Tibial nerve (tissue), 4 donors: ENCODE measurements around the gene GGA2. TPM values are rescaled to one million over a fixed set of nuclear protein-coding genes. Genes with fewer than 3 reads are reported as not detected.
"Not testable (repeated sequence)": the region's sequence is repeated elsewhere in the genome, so short reads cannot be mapped to it uniquely, and the experiment has no call there.

Experiments
- DNase-seq, 2 donors: peaks; one replicate each; pipeline ENCODE4 v3.0.0-alpha.2; 2019; ENCODE audit warnings: low spot score in 2 of 2
- H3K27ac ChIP-seq, 4 donors: fragments of 200-600 bp; sonication (generic) in 3 of 4; one replicate each; pipeline ENCODE4 v1.5.1; 2017 to 2019; ENCODE audit warnings: mild to moderate bottlenecking in 1 of 4
- H3K27me3 ChIP-seq, 2 donors: fragments of 200-600 bp; sonication (generic) in 1 of 2; one replicate each; pipeline versions ENCODE4 v1.5.1 to v1.6.0; 2017 to 2019
- H3K36me3 ChIP-seq, 3 donors: fragments of 200-600 bp; sonication (generic); one replicate each; pipeline ENCODE4 v1.5.1; 2018 to 2019
- H3K4me1 ChIP-seq, 4 donors: fragments of 200-600 bp; sonication (generic) in 3 of 4; one replicate each; pipeline ENCODE4 v1.5.1; 2017 to 2019
- H3K4me3 ChIP-seq, 4 donors: fragments of 200-600 bp; sonication (generic) in 3 of 4; one replicate each; pipeline ENCODE4 v1.5.1; 2017 to 2019; ENCODE audit warnings: mild to moderate bottlenecking in 1 of 4, moderate library complexity in 1 of 4
- H3K9me3 ChIP-seq, 4 donors: fragments of 200-600 bp; sonication (generic) in 3 of 4; one replicate each; pipeline ENCODE4 v1.5.1; 2017 to 2019
- EP300 ChIP-seq, 2 donors: sonication (generic); formaldehyde crosslinking; IDR thresholded peaks; one replicate each; pipeline ENCODE4 v1.6.1; 2017; ENCODE audit warnings: antibody characterized with exemption in 2 of 2, mild to moderate bottlenecking in 1 of 2
- POLR2A ChIP-seq, 2 donors: fragments of 450-650 bp; IDR thresholded peaks; one replicate each; pipeline ENCODE4 v1.6.1; 2017; ENCODE audit warnings: antibody characterized with exemption in 2 of 2, mild to moderate bottlenecking in 2 of 2, moderate library complexity in 2 of 2
- WGBS, 2 donors: methylation state at CpG; one replicate each; pipeline ENCODE4 v1.1.5; 2018; 5-methylcytosine and 5-hydroxymethylcytosine counted together
- total RNA-seq, 4 donors: library from RNA; depleted of rRNA; stranded (reverse); fragments of >200 nt; gene quantifications; one replicate each; pipeline ENCODE4 v1.1.0, GENCODE V29; 2016
- TF ChIP-seq, protein P1 (sequence below), 5 experiments: fragments of 200-600 bp in 3 of 5; fragments of 450-650 bp in 2 of 5; sonication (generic) in 3 of 5; IDR thresholded peaks; one replicate each; pipeline ENCODE4 v1.5.1; 2016 to 2019; ENCODE audit warnings: antibody characterized with exemption in 5 of 5, mild to moderate bottlenecking in 3 of 5, moderate library complexity in 2 of 5

The GGA2 gene
- total RNA-seq, 4 donors from 2014 or later: 29.9 to 40.6 (median 36.8) TPM

- H3K9me3 ChIP-seq: no peaks in the 10 kb centered on the region
- no peak for DNase-seq
- peaks cover 0 to 10% (median 0%) of the 10 kb centered on the region in 4 donors for H3K4me1 ChIP-seq
- TF ChIP-seq POLR2A (IDR thresholded peaks at IDR 0.05): no peak
- no peak overlapping the region for H3K4me3 ChIP-seq
- H3K27me3 ChIP-seq: no peaks in the 10 kb centered on the region
- H3K36me3 ChIP-seq: peaks cover 0 to 93% (median 53%) of the 10 kb centered on the region in 3 donors
- 76 to 77% methylated on average over 14 of the region's 14 CpGs for WGBS, 2 donors
- no peak overlapping the region for H3K27ac ChIP-seq
Observed at GRCh38 chr16:23491490-23492391, 18.6 kb downstream of the GGA2 start.

- Histone ChIP-seq H3K4me1 (no peaks in the 10 kb centered on the region), H3K27ac (no peak overlapping the region), H3K36me3 (peaks cover 4 to 98% (median 63%) of the 10 kb centered on the region in 3 donors), H3K4me3 (no peak overlapping the region), H3K27me3 (no peaks in the 10 kb centered on the region), H3K9me3 (no peaks in the 10 kb centered on the region)
- TF ChIP-seq POLR2A (IDR thresholded peaks at IDR 0.05) (no peak), EP300 (IDR thresholded peaks at IDR 0.05) (no peak)
- TF ChIP-seq, protein P1, sequence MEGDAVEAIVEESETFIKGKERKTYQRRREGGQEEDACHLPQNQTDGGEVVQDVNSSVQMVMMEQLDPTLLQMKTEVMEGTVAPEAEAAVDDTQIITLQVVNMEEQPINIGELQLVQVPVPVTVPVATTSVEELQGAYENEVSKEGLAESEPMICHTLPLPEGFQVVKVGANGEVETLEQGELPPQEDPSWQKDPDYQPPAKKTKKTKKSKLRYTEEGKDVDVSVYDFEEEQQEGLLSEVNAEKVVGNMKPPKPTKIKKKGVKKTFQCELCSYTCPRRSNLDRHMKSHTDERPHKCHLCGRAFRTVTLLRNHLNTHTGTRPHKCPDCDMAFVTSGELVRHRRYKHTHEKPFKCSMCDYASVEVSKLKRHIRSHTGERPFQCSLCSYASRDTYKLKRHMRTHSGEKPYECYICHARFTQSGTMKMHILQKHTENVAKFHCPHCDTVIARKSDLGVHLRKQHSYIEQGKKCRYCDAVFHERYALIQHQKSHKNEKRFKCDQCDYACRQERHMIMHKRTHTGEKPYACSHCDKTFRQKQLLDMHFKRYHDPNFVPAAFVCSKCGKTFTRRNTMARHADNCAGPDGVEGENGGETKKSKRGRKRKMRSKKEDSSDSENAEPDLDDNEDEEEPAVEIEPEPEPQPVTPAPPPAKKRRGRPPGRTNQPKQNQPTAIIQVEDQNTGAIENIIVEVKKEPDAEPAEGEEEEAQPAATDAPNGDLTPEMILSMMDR (IDR thresholded peaks at IDR 0.05): no peak
- WGBS, 2 donors: 91 to 96% methylated on average over 5 of the region's 5 CpGs
- DNase-seq: no peak
Observed at GRCh38 chr16:23486480-23486879, 23.8 kb downstream of the GGA2 start.

DNA sequence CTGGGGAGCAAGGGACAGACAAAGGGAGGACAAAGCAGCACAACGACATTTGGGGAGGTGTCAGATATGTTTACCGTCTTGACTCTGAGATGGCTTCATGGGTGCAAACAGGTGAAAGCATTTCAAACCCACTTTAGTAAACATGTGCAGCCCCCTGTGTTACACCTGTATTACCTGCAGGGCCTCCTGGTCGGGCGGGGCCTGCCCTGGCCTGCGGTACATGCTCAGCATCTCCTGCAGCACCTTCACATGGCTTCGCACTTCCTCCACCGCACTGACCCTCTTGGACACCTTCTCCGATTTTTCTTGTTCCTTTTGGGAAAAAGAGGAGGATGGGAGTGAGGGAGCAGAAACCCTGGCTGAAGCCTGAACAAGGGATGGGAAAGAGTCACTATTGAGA, 24.5 kb downstream of the GGA2 start:
- TF ChIP-seq POLR2A (IDR thresholded peaks at IDR 0.05) (no peak), EP300 (IDR thresholded peaks at IDR 0.05) (no peak)
- TF ChIP-seq, protein P1 (IDR thresholded peaks at IDR 0.05): no peak
- H3K4me3 ChIP-seq: no peak overlapping the region
- H3K36me3 ChIP-seq: peaks cover 4 to 98% (median 66%) of the 10 kb centered on the region in 3 donors
- H3K27me3 ChIP-seq: no peaks in the 10 kb centered on the region
- H3K27ac ChIP-seq: no peak overlapping the region
- WGBS, 2 donors: 98 to 99% methylated on average over 8 of the region's 8 CpGs
- DNase-seq: no peak
- H3K9me3 ChIP-seq: no peaks in the 10 kb centered on the region
- H3K4me1 ChIP-seq: no peaks in the 10 kb centered on the region

GRCh38 chr16:23485257-23485614, 25.1 kb downstream of the GGA2 start:
- no peak for DNase-seq
- 95 to 96% methylated on average over 2 of the region's 2 CpGs for WGBS, 2 donors
- Histone ChIP-seq H3K36me3 (peaks cover 4 to 98% (median 64%) of the 10 kb centered on the region in 3 donors), H3K4me1 (no peaks in the 10 kb centered on the region), H3K9me3 (no peaks in the 10 kb centered on the region), H3K27ac (no peak overlapping the region), H3K4me3 (no peak overlapping the region), H3K27me3 (no peaks in the 10 kb centered on the region)
- TF ChIP-seq EP300 (IDR thresholded peaks at IDR 0.05): no peak
- TF ChIP-seq POLR2A (IDR thresholded peaks at IDR 0.05): no peak
- TF ChIP-seq, protein P1 (IDR thresholded peaks at IDR 0.05): no peak

GRCh38 chr16:23484510-23485256, 25.6 kb downstream of the GGA2 start:
- Histone ChIP-seq H3K9me3 (no peaks in the 10 kb centered on the region), H3K4me1 (no peaks in the 10 kb centered on the region), H3K27me3 (no peaks in the 10 kb centered on the region), H3K4me3 (no peak overlapping the region), H3K27ac (no peak overlapping the region), H3K36me3 (peaks cover 7 to 98% (median 63%) of the 10 kb centered on the region in 3 donors)
- TF ChIP-seq, protein P1 (IDR thresholded peaks at IDR 0.05): no peak
- TF ChIP-seq POLR2A (IDR thresholded peaks at IDR 0.05) (no peak), EP300 (IDR thresholded peaks at IDR 0.05) (no peak)
- WGBS, 2 donors: 88 to 92% methylated on average over 8 of the region's 8 CpGs
- no peak for DNase-seq

DNA sequence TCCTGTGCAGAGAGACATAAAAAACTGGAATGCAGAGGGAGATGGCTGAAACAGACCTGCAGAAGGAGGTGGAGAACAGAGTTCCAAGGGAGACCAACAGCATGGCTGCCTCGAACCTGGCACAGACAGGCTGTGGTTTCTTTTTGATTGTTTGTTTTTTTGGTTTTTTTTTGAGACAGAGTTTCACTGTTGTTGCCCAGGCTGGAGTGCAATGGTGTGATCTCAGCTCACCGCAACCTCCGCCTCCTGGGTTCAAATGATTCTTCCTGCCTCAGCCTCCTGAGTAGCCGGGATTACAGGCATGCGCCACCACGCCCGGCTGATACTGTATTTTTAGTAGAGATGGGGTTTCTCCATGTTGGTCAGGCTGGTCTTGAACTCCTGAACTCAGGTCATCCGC, 26.8 kb downstream of the GGA2 start:
- not testable (repeated sequence) for H3K4me3 ChIP-seq, H3K4me1 ChIP-seq, H3K9me3 ChIP-seq, H3K27ac ChIP-seq, H3K27me3 ChIP-seq, DNase-seq
- peaks cover 7 to 98% (median 73%) of the 10 kb centered on the region in 3 donors for H3K36me3 ChIP-seq
- WGBS, 2 donors: 91 to 95% methylated on average over 8 of the region's 8 CpGs
